Measurements from ENCODE around the gene PRDM16.

GRCh38 chr1:3206696-3207095, 137.7 kb downstream of the PRDM16 start:
- TF ChIP-seq POLR2A (IDR thresholded peaks at IDR 0.05; ENCODE audit: borderline replicate concordance, extremely low read depth, insufficient read depth, insufficient read length) (no peak), ATF3 (IDR thresholded peaks at IDR 0.05) (no peak), POLR2AphosphoS5 (IDR thresholded peaks at IDR 0.05; ENCODE audit: low read depth, low read length) (no peak), CTCF (IDR thresholded peaks at IDR 0.05 in 2 of 3, conservative IDR thresholded peaks at IDR 0.05 in 1 of 3; ENCODE audit: borderline replicate concordance in 1 of 3, insufficient read depth in 1 of 3, low read depth in 2 of 3, low read length in 2 of 3) (no peak), REST (IDR thresholded peaks at IDR 0.05; ENCODE audit: low read depth) (no peak), TCF7L2 (IDR thresholded peaks at IDR 0.05; ENCODE audit: borderline replicate concordance, extremely low read depth, insufficient read depth, insufficient read length) (no peak), CBX3 (IDR thresholded peaks at IDR 0.05; ENCODE audit: low read depth) (no peak), ZNF274 (IDR thresholded peaks at IDR 0.05; ENCODE audit: low read depth, low read length) (no peak), EZH2phosphoT487 (IDR thresholded peaks at IDR 0.05; ENCODE audit: borderline replicate concordance) (no peak)
